ENCODE data around the gene NFKBIA.
"Not testable (repeated sequence)": the region's sequence is repeated elsewhere in the genome, so short reads cannot be mapped to it uniquely, and the experiment has no call there.

NFKBIA gene

GRCh38 chr14:35368583-35369392 is 35.8 kb downstream of the NFKBIA start:
- no peak for FAIRE-seq

GRCh38 chr14:35368139-35368460 is 36.4 kb downstream of the NFKBIA start:
- no peak for DNase-seq (ENCODE audit: low spot score)
- no peak for FAIRE-seq

More at GRCh38 chr14:35368583-35369392, 35.8 kb downstream of the NFKBIA start:
- DNase-seq (ENCODE audit: low spot score): no peak

DNA sequence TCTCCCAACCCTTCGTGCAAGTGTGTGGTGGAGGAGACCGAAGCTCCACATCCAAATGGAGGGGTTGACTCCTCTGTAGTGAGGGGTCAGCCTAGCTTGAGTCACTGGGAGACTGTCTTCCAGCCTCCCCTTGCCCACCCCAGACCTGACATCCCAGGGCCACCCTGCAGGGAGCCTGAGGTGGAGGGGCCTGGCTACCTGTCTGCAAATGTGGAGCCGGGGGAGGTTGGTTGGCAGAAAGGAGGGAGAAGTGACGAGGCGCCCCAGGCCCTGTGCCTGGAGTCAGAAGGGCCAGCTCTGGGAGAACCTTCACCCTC is 37.5 kb downstream of the NFKBIA start:
- FAIRE-seq (no peak), DNase-seq (ENCODE audit: low spot score) (no peak)

DNA sequence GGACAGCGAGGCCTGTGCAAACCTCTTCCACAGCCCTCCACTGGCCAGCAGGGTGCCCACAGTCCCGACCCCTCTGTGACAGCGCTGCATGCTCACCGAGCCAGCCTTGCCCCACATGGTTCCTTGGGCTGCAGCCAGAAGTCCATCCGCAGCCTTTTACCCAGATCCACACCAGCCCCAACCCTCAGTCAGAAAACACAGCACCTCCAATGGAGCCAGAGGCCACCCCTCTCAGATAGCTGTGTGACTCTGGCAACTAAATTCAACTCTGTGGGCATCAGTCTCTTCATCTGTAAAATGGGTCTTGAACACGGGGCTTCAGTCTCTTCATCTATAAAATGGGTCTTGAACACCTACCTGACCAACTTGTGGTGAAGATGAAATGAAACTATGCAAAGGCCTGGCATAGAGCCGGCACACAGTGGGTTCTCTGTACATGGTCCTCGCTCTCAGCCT is 38.0 kb downstream of the NFKBIA start:
- FAIRE-seq: no peak
- DNase-seq (ENCODE audit: low spot score): no peak

DNA sequence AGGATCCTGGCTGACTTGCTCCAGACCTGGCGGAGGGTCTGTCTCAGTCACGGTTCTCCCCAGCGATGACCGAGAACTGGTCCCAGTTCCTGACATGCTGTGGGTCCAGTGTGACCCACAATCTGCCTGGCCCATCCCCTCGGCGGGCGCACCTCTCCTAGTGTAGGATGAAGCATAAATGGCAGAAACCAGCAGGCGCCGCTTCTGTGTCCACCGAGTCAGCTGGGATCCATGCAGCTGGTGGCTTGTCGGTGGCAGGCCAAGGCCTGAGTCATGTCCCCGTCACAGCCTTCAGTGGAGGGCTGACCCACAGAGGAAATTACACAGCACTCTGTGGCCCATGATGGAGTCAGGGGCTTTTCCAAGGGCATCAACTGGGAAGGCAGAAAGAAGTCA is 38.5 kb downstream of the NFKBIA start:
- DNase-seq (ENCODE audit: low spot score) (no peak), FAIRE-seq (no peak)

- DNase-seq (ENCODE audit: low spot score) (peak; percentile 81), FAIRE-seq (no peak)
These were observed 39.2 kb downstream of the NFKBIA start for GRCh38 chr14:35365130-35366055.

DNA sequence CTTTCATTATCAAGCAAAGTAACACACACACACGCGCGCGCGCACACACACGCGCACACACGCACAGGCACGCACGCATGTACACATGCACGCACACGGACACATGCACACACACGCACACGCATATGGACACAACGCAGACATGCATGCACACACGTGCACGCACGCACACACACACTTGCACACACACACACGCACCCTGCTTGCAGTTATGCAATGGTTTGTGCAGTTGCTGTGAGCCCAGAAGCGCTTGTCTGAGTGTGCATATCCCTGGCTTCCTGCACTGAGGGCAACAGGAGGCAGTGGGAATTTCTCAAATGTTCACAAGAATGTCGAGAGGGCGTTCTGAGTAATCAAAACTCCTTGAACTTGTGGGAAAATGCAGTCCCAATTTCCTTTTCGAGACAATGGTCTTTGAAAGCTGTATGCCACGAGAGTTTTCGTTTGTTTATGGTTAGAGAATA is 41.6 kb downstream of the NFKBIA start:
- FAIRE-seq: peak; percentile 70
- no peak for DNase-seq (ENCODE audit: low spot score)

DNA sequence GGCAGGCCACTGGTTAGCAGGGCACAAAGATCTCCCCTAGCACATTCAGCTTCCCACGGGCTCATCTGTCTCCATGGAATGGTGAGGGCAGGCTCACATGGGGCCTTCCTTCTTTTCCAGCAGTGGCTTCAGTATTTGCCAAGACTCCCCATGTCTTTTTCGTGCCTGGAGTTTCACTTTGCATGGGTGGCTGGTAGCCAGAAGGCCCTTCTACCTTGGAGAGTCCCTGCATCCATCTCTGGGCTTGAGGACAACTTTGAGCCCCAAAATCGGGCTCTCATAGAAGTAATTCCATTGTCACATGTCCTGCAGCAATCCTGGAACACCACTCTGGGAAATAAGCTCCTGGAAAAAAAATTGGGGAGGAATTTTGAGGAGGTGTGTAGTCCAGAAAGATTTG is 42.1 kb downstream of the NFKBIA start:
- FAIRE-seq: no peak
- DNase-seq (ENCODE audit: low spot score): no peak

- DNase-seq (ENCODE audit: low spot score) (no peak), FAIRE-seq (no peak)
These were observed 43.4 kb downstream of the NFKBIA start for GRCh38 chr14:35361141-35361480.

- FAIRE-seq; DNase-seq (ENCODE audit: low spot score): not testable (repeated sequence)
These were observed 44.9 kb downstream of the NFKBIA start for GRCh38 chr14:35359655-35360054.

DNA sequence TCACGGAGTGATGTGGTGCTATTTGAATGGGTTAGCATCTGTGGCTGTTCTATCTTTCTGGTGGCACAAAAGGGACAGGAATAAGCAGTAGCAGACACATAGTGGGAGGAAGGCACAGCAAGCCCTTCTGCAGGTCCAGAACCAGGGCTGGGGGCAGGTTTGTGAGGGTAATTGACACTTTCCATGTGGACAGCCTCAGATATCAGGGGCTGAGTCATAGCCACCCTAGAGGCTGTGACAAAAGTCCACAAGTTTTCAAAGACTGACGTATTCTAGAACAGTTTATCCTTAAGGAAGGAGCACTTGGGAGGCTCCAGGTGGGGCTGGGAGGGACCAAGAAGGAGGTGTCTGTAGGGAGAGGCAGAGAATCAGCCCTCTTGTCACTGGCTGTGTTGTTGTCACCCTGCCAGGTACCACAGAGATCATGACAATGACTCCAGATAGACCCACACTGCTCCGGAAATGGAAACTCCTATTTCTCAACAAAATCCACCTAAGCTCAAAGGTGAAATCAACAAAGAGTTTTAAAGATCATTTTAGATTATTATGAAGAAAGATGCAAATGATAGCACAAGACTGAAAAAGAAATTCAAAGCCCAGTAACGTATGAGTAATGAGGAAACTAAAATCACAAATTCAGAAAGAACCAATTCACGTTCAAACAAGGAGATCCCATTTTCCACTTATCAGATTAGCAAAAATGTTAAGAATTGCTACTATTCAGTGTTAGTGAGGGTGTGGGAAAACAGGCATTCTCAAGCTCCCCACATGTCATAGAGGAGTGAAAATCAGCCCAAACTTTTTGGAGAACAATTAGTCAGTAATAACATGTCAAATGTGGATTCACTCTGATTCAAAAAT is 48.3 kb downstream of the NFKBIA start:
- FAIRE-seq (no peak), DNase-seq (ENCODE audit: low spot score) (no peak)

GRCh38 chr14:35355235-35355634 is 49.3 kb downstream of the NFKBIA start:
- FAIRE-seq; DNase-seq (ENCODE audit: low spot score): not testable (repeated sequence)

DNA sequence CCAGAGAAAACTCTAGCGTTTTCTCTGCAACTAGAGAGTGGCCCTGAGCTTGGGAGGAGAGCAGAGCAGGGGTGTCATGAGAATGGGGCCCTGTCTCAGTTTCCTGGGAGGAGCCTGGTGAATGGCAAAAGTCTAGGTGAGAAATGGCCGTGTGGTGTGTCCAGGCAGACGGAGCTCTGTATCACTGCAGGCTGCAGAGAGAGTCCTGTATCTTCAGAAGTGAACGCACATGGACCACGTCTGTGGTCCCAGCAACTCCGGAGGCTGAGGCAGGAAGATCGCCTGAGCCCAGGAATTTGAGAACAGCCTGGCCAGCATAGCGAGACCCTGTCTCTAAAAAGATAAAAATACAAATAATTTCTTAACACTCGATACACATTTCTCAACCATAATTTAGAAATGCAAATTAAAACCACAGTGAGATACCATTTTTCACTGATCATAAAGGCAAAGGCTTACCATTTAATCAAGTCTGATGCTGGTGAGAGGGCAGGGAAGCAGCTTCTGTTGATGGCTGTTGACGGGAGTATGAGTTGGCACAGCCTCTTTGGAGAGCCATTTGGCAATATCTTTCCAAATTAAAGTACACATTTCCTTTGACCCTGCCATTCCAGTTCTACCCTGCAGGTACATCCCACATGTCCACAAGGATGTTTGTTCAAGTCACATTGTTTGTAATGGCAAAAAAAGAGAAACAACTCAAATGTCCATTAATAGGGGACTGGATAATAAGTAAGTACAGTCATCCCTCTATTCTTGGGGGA is 51.0 kb downstream of the NFKBIA start:
- DNase-seq (ENCODE audit: low spot score) (no peak), FAIRE-seq (no peak)

GRCh38 chr14:35352274-35353233 is 52.0 kb downstream of the NFKBIA start:
- FAIRE-seq (peak; percentile 40), DNase-seq (ENCODE audit: low spot score) (no peak)

- no peak for FAIRE-seq
- no peak for DNase-seq (ENCODE audit: low spot score)
These were observed 52.7 kb downstream of the NFKBIA start for GRCh38 chr14:35351897-35352273.
